ENCODE measurements around the gene DYNC2H1. TPM values are rescaled to one million over a fixed set of nuclear protein-coding genes. Genes with fewer than 3 reads are reported as not detected.

DYNC2H1 gene
- total and polyA plus RNA-seq, 4 donors, result 0.77 to 3.3 (median 2.1) TPM

- Histone ChIP-seq H3K36me3 (ENCODE audit: control insufficient read depth in 4 of 4, insufficient read depth in 3 of 4, low read depth in 1 of 4, low read length in 3 of 4) (no peaks in the 10 kb centered on the region), H3K27ac (ENCODE audit: low read depth in 1 of 2, low read length in 2 of 2) (no peak overlapping the region), H3K9me3 (ENCODE audit: control insufficient read depth in 4 of 4, low read length in 3 of 4) (no peaks in the 10 kb centered on the region), H3K4me1 (ENCODE audit: control insufficient read depth in 4 of 4, insufficient read depth in 4 of 4, low read length in 3 of 4) (no peaks in the 10 kb centered on the region), H3K4me3 (ENCODE audit: low read depth in 1 of 3, low read length in 3 of 3) (no peak overlapping the region), H3K27me3 (ENCODE audit: control insufficient read depth in 4 of 4, insufficient read depth in 4 of 4, low read length in 3 of 4) (no peaks in the 10 kb centered on the region), H3K9ac (ENCODE audit: low read depth in 1 of 2, low read length in 2 of 2) (no peak overlapping the region)
- TF ChIP-seq CTCF (IDR thresholded peaks at IDR 0.05; ENCODE audit: low read depth, low read length, missing input control), result no peak
- no peak for TF ChIP-seq MAX (IDR thresholded peaks at IDR 0.05)
- no peak for TF ChIP-seq FOXA1 (IDR thresholded peaks at IDR 0.05)
- TF ChIP-seq ATF3 (IDR thresholded peaks at IDR 0.05), result no peak
- no peak for TF ChIP-seq FOXA2 (IDR thresholded peaks at IDR 0.05)
- TF ChIP-seq TAF1 (conservative IDR thresholded peaks at IDR 0.05), result no peak
- no peak for TF ChIP-seq GABPA (IDR thresholded peaks at IDR 0.05 in 1 of 2, conservative IDR thresholded peaks at IDR 0.05 in 1 of 2)
- no peak for TF ChIP-seq RAD21 (IDR thresholded peaks at IDR 0.05)
- no peak for TF ChIP-seq RXRA (IDR thresholded peaks at IDR 0.05)
- no peak for TF ChIP-seq ZBTB33 (IDR thresholded peaks at IDR 0.05)
- no peak for TF ChIP-seq SP1 (IDR thresholded peaks at IDR 0.05)
- TF ChIP-seq REST (IDR thresholded peaks at IDR 0.05), result no peak
- TF ChIP-seq NR2F2 (IDR thresholded peaks at IDR 0.05), result no peak
- no peak for TF ChIP-seq JUND (IDR thresholded peaks at IDR 0.05)
- no peak for TF ChIP-seq EGR1 (IDR thresholded peaks at IDR 0.05; ENCODE audit: low read depth in 2 of 2)
- DNase-seq (ENCODE audit: low spot score), result no peak
- WGBS, result 89% methylated on average over 2 of the region's 2 CpGs
Observed at GRCh38 chr11:103378931-103379330, 269.7 kb downstream of the DYNC2H1 start.

- H3K4me3 ChIP-seq (ENCODE audit: low read depth in 1 of 3, low read length in 3 of 3), result no peak overlapping the region
- no peak overlapping the region for H3K9ac ChIP-seq (ENCODE audit: low read depth in 1 of 2, low read length in 2 of 2)
- H3K27ac ChIP-seq (ENCODE audit: low read depth in 1 of 2, low read length in 2 of 2), result no peak overlapping the region
- H3K9me3 ChIP-seq (ENCODE audit: control insufficient read depth in 4 of 4, low read length in 3 of 4), result no peaks in the 10 kb centered on the region
- no peaks in the 10 kb centered on the region for H3K36me3 ChIP-seq (ENCODE audit: control insufficient read depth in 4 of 4, insufficient read depth in 3 of 4, low read depth in 1 of 4, low read length in 3 of 4)
- TF ChIP-seq JUND (IDR thresholded peaks at IDR 0.05) (no peak), FOXA1 (IDR thresholded peaks at IDR 0.05) (no peak), RAD21 (IDR thresholded peaks at IDR 0.05) (no peak), YY1 (IDR thresholded peaks at IDR 0.05) (no peak), TAF1 (conservative IDR thresholded peaks at IDR 0.05) (no peak), FOXA2 (IDR thresholded peaks at IDR 0.05) (no peak), RXRA (IDR thresholded peaks at IDR 0.05) (no peak), REST (IDR thresholded peaks at IDR 0.05) (no peak), SP1 (IDR thresholded peaks at IDR 0.05) (no peak), CTCF (IDR thresholded peaks at IDR 0.05; ENCODE audit: low read depth, low read length, missing input control) (no peak)
- H3K27me3 ChIP-seq (ENCODE audit: control insufficient read depth in 4 of 4, insufficient read depth in 4 of 4, low read length in 3 of 4), result no peaks in the 10 kb centered on the region
- WGBS, result 63% methylated on average over 3 of the region's 3 CpGs
- DNase-seq (ENCODE audit: low spot score), result no peak
- no peaks in the 10 kb centered on the region for H3K4me1 ChIP-seq (ENCODE audit: control insufficient read depth in 4 of 4, insufficient read depth in 4 of 4, low read length in 3 of 4)
Observed at GRCh38 chr11:103380031-103380430, 270.8 kb downstream of the DYNC2H1 start.

Data from liver (tissue), 9 donors.